Measurements from ENCODE around the gene PAK6.

The PAK6 gene

DNA sequence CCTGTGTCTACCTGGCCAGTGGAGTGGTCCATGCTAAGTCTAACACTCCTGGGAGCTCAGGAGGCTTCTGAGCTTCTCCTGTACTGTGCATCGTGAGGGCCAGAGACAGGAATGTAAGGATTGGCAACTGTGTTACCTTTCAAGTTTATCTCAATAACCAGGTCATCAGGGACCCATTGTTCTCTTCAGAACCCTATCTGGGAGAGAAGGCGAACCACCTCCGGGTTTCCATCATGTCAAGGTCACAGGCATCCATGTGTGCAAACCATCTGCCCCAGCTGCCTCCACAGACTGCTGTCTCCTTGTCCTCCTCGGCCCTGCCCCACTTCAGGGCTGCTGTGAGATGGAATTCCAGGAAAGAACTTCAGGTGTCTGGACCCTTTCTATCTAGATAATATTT is 38.1 kb downstream of the PAK6 start:
- DNase-seq (ENCODE audit: low spot score): no peak

DNA sequence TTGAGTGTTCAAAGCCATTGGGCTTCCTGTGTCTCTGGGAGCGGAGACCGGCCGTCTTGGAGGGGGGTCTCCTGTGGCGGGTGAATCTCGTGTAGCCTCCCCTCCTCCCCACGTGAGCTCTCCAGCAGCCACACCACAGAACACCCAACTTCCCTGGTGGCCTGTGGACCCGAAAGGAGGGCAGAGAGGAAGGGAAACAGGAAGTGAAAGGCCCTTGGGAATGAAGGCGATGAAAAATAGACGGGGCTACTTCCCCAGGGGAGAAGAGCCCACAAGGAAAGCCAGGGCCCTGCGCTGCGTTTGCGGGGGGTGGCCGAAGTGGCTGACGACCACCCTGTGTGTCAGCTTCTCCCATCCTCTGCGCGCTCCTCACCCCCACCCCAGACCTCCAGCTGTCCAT is 38.6 kb downstream of the PAK6 start:
- DNase-seq (ENCODE audit: low spot score): no peak

DNA sequence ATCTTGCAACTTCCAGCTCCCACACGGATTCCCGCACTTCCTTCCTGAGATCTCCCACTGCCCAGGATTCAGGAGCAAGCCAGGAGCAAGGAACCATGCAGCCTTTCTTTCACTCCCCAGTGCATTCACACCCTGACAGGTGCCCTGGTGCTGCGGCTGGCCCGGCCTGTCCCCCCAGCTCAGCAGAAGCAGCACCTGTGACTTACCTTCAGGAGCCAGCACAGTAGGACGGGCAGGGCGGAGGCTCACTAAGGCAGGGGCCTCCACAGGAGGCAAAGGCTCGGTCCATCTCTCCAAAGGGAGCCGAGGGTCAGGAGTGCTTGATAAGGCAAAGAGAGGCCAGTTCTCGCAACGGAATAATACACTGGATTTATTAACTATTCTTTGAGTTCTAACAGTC is 39.2 kb downstream of the PAK6 start:
- no peak for DNase-seq (ENCODE audit: low spot score)

DNA sequence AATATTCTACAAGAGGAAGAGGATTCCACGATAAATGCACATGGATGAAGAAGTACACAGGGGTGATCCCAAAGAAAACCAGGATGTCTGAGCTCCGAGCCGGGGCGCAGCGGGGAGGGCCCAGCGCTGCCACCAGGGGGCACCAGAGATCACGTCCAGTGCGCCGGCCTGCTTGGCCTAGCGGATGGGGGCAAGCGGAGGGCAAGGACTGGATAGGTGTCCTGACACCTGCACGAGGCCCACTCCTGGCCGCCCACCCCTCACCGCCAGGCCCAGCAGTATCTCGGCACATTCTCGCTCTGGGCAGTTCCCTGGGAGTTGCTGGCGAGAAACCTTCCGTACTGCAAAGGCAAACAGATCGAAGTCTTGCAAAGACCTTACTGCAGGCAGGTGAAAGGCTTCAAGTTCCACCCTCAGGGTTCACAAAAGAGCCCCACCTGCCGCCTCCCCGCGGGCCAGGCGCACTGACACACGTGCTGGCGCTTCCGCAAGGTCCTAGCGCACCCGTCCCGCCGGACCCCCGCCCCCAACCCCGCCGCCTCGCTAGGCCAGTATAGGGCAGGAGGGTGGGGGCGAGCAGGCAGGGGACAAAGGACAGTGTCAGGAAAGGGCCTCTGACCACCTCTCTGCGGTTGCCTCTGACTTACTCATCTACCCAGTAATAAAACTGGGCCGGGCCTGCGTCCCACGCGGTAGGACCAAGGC is 40.7 kb downstream of the PAK6 start:
- peak; percentile 90 for DNase-seq (ENCODE audit: low spot score)

DNA sequence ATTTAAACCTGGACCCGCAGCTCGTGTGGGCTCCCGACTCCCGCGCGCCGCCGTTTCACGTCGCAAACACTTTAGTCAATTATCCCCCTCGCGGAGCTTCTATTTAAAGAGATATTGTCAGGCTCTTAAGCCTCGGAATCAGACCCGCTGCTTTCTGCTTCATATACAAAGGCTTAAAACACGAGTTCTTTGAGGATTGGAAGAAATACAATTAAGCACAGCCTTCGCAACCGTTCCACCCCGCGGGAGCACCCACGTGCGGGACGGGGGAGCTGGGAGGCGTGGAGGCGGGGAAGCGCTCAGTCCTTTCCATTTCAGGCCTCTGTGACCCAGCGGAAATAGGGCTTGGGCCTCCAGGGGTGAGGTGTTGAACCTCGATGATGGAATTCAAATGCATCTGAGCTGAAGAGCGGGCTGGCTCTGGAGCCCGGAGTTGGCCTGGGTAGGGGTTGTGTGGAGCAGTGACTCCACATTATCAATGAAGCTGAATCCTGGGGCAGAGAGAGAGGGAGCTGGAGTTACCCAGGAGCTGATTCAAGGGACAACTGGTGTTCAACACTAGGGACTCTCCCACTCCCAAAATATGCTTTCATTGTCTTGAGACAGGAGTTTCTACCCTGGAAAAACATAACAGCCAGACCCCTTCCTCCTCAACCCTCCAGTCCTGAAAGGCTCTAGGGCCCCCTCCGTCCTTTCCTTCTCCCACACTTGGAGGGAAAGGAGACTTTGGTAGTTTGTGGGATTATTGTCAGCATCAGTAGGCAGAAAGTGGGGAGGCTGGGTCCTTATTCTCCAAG is 41.6 kb downstream of the PAK6 start:
- DNase-seq (ENCODE audit: low spot score): no peak

DNA sequence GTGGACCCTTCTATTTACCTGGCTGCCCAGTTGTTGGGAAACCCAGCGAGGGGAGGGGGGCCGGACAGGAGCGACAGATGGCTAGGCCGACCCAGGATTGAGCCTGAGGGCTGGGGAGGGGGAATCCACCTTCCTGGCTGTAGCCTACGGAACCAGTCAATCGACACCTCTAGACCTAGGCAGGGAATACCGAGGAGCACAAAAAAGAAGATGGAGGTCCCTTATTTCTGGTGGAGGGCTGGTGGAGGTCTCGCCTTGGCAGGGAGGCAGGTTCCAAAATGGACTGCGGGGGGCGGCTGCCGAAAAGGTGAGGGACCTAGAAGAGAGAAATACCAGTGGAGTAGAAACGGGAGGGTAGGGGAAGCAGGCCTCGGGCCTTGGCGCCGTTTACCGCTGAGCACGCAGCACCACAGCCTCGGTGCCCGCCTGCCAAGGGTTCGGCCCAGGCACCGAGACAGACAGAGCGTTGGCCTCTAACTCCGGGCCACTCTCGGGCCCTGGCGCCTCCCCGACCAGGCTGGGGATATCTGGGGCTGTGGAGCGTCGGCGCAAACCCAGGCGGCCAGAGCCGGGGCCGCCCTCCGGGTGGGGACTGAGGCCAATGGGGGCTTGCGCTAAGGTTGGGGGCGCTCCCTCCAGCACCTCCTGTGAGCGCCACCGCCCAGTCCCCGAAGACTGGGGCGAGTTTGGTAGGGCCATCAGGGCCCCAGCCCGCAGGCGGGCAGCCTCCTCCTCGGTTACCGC is 42.4 kb downstream of the PAK6 start:
- DNase-seq (ENCODE audit: low spot score): no peak

DNA sequence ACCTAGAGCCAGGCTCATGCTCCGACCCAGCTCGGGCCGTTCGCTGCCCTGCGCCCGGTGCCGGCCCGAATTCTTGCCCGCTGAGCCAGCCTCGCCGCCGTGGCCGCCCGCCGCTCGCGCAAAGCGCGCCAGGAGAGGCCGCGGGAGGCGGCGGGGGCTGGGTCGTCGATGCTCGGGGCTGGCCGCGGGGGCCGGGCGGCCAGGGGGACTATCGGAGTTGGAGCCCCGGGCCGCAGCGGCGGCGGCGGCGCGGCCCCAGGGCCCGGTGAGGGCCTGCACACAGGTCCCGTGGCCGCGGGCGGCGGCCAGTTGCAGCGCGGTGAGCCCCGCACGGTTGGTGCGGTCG is 42.9 kb downstream of the PAK6 start:
- DNase-seq (ENCODE audit: low spot score): no peak

DNA sequence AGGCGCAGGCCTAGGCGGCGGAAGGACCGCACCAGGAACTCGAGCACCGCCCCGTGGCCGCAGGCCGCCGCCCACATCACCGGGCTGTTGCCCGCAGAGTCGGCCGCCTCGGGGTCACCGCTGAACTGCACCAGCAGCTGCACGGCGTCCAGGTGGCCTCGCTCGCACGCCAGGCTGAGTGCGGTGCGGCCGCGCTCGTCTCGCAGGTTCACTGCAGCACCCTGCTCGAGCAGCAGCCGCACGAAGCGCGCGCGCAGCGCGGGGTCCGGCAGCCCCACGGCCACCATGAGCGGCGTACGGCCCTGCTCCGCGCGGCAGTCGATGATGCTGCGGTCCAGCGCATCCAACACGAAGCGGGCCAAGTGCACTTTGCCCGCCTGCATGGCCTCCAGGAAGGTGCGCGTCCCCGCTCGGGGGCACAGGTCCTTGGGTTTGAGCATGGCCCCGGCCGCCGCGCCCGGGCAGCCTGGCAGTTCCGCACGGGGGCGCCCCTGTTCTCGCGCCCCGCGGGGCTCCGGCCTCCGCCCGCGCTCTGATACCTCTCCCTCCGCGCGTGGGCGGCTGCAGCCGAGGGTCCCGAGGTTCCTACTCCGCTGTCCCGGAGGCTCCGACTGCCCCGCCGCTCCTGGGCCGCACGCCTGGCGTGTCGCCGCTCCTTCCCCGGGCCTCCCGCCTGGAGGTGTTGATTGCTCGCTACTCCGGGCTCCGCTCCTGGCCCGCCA is 43.4 kb downstream of the PAK6 start:
- peak; percentile 58 for DNase-seq (ENCODE audit: low spot score)

DNA sequence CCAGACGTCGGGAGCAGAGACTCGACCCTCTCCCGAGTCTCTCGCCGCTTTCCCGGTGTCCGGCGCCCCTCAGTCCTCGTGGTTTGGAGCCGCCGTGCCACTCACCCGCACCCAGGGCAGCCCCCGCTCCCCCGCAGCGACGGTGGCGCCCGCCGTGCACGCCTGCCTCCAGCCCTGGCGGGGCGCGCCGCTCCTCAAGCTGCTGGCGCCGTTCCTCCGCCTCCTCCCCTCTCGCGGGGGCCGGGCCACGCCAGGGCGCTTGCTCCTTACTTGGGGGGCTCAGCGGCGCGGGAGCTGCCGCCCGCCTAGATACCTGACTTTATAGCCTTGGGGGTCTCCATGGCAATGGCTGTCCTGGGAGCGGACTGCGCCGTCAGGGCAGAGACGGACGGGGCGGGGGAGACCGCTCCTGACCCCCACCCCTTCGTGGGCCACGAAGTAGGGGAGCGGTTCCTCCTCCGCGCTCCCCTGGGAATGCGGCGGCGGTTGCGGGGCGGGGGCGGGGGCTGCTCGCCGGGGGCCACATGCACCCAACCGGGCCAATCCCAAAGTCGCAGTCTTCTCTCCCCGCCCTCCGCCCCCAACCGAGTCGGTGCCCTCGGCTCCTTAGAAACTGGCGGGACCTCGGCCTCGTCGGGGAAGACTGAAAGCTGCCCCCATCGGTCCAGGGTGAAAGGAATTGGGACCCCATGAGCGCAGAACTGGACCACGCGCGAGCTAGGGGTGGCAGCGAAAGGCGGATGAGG is 44.2 kb downstream of the PAK6 start, which contains the start of gene ANKRD63:
Gene ANKRD63 (minus strand): TSS at position 196 of the 746 bp plus-strand sequence. CDS start 478 bp downstream, outside the sequence.
- peak; percentile 50 for DNase-seq (ENCODE audit: low spot score)

DNA sequence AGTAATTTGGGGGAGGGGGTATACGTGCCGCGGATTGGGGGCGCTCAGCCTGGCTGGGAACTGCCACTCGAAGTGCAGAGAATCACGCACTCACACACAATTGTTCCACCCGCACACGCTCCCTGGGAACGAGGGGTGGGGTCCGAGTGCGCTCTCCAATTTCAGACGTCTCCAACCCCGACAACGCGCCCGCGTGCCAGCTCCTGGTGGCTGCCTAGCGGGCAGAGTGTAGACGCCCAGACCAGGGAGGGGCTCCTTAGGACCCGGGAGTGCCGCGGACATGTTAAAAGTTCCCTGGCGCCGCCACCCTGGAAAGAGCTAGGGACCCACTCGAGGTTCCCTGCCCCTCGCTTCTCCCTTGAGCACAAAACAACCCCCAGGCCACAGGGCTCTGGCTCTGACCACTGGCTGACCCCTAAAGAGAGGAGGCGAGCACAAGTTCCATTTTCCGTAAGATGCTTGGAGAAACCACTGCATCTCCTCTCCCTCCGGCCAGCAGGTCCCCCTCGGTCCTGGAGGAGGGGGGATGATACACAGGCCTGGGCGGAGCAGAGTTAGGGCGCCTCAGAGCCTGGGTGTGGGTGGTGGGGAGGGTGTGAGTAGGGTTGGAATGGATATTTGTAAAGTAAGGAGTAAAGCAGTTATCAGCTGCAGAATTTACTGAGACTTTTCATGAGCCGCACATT is 44.9 kb downstream of the PAK6 start:
- no peak for DNase-seq (ENCODE audit: low spot score)

DNA sequence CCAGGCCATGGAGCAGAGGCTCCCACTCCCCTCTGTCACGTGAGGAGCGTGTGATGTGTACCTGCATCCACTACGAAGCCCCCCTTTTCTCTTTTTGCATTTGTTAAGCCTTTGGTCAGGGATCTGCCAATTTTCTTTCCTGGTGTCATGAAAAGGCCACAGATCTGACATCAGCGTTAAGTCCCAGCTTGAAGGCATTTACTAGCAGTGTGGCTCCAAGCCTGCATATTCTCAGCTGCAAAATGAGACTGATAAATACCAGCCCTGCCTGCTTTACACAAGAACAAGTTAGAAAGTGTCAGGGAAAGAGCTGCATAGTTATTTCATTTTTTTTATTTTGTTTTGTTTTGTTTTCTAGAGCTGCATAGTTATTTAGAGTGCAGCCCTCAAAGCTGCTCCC is 46.3 kb downstream of the PAK6 start:
- DNase-seq (ENCODE audit: low spot score): no peak

DNA sequence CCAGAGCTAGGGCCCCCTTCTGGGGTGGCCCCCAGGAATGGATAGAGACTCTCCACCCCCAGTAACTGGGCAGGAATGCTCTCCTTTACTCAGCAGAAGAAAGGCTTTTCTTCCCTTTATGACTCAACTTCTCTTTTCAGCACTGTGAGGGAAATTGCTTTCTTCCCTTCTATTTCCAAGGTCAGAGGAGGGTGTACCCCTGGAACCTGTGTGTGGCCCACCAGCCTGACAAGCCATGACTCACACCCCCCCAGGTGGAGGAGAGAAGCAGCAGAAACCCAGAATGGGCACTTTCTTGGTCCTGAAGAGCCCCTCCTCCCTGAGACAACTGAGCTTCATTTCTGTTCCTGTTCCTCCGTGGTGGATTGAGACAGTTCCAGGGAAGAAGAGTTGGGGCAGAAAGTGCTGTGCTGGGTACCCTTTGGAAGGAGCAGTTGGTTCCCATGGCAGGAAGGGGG is 46.7 kb downstream of the PAK6 start:
- DNase-seq (ENCODE audit: low spot score): peak; percentile 53

DNA sequence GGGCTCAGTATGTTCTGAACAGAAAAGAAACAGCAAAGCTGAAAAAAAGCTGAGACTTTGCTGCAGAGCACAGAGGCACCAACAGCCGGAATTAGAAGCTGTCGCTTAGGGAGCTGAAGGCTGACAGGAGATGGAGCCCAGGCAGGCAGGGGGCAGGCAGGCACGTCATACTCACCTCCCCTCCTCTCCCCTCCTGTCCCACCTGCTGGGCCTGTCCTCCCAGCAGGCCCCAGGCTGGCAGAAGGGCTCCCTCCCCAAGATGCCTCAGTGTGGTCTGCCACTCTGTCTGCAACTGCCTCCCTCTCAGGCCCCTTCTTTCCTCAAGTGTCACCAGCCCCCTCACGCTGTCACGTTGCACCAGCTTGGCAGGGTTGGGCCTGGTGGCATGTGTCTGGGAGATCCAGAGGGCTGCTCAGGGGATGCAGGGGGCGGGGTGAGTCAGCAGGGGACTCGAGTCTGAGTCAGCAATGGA is 47.2 kb downstream of the PAK6 start:
- no peak for DNase-seq (ENCODE audit: low spot score)

DNA sequence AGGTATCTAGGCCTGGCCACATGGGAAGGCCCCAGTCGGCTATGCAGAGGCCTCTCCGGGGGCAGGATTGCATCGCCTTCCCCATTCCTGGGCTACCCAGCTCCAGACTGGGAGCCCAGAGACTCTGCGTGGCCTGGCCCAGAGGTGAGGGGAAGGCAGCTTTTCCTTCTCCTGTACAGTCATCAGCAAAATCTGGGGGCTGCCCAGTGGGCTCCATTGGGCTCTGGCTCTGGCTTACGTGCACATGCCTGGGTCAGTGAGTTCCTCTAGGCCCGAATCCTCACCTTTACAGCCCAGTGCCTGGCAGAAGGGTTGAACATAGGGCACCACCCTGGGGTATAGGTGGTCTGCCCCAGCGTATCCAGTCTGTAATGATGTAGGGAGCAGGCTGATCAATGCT is 47.9 kb downstream of the PAK6 start:
- DNase-seq (ENCODE audit: low spot score): no peak

DNA sequence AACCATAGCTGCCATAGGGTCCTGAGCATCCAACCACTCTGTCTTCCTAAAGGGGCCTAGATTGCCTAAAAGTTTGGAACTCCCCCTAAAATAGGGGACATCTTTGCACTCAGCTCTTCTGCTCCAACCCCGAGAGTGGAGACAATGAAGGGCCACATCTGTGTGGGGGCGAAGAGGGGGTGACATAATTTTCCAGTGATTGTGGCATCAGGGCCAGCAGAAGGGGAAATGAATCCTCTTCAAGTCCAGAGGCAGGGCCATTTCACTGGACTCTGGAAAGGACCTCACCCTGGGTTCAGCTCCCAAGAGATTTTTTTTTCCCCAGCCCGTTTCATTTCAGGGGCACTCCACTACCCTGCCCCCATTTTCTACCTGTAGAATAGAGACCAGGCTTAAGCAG is 48.6 kb downstream of the PAK6 start:
- DNase-seq (ENCODE audit: low spot score): no peak

DNA sequence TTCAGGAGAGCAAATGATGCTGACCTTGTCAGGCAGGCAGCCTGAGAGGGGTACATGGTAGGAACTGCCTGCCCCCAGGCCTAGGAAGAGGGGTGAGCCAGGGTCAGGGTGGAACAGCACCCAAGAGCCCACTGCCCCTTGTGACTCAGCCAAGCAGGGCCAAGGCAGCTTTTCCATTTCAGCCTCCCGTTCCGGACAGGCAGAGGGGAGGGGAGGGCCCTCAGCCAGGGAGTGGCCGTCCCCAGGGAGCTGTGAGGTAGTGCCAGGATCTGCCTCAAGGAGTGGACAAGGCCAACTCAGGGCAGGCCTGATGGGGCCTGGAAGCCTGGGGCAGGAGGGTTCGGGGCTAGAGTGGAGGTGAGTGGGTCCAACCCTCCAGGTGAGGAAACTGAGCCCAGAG is 49.1 kb downstream of the PAK6 start:
- no peak for DNase-seq (ENCODE audit: low spot score)

DNA sequence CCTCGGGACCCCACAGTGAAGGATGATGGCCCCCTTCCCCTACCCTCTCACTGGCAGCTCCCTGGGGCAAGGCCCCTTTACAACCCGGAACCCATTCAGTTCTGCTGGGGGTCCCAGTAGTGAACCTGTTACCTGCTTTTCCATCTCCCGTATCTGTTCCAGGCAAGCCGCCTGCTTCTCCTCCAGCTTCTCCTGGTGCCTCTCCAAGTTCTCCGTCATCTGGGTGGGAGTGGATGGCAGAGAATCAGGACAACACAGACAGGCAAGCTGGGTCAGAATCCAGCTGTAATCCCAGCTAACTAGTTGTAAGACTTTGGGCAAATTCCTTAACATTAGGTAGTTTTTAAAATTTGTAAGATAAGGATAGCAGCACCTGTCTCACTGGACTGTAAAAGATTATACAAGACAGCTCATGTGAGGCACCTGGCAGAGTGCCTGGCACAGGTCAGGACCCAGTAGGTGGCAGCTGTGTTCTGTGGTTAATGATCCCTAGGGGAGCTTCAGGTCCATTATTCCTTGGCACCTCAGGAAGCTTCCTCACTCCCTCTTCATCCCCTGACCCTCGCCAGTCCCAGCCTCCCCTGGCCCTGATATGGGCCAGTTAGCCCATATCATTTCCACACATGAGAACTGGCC is 50.4 kb downstream of the PAK6 start:
- no peak for DNase-seq (ENCODE audit: low spot score)

DNA sequence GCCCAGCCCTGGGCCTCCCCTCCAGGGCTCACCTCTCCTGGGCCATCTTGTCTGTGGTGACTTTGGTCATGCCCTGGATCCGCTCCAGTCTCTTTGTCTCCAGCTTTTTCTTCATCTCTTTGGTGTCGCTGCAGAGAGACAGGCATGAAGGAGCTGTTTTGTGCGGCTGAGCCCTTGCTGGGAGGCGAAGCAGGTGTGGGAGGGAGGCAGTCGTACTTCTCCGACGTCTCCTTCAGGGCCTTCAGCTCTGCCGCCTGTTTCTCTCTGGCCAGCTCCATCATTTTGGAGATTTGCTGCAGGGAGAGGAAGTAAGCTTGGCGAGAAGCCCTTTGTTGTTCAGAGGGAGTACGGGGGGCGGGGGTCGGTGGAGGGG is 51.7 kb downstream of the PAK6 start:
- no peak for DNase-seq (ENCODE audit: low spot score)

DNA sequence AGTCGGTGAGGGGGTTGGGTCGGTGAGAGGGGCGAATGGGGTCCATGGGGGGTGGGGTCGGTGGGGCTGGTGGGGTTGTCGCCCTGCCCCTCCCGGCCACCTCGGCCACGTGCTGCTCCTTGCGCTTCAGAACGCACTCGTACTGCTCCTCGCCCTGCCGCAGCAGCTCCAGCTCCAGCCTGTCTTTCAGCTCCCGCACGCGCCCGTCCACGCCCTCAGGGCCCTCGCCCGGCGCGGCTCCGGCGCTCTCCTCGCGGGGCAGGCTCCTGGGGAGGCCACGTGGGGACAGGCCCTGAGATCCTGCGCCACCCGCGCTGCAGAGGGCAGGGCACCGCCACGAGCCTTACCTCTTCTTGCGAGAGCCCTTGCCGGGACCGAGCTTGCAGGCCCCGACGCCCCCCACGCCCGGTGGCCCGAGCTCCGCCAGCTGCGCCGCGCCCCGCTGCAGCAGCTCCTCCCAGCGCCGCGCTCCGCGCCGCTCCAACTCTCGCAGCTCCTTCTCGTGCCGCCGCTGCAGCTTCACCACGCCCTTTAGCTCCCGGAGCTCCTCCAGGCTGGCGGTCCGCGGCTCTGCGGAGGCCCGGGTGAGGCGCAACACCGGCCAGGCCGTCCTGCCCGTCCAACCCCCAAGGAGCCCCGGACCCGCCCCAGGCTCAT is 52.2 kb downstream of the PAK6 start:
- DNase-seq (ENCODE audit: low spot score): peak; percentile 86

DNA sequence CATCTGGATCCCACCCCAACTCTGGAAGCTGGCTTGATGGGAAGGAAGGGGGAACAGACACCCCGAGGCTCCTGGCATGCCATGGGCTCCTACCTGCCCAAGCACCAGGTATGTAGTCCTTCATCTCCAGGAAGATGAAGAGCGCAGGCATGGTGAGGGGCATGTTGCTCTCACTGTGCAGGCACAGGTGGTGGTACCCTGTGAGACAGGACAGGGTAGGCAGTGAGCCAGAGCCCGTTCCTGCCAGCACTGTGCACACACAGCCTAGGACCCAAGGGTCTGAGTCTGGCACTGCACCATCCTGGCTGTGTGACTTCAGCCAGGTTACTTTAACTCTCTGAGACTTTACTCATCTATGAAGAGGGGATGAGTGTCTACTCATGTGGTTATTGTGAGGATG is 53.4 kb downstream of the PAK6 start:
- DNase-seq (ENCODE audit: low spot score): no peak
